HepG2 (cell line): ENCODE measurements around the gene MAP3K14.

Experiments used
- CCDC6 ChIP-seq: sonication (generic); formaldehyde crosslinking; IDR thresholded peaks from 2 replicates; pipeline ENCODE4 v1.8.1; 2022; ENCODE audit warnings: mild to moderate bottlenecking, missing genetic modification reagents, moderate library complexity
- TF ChIP-seq, protein P1 (sequence below): sonication (generic); formaldehyde crosslinking; IDR thresholded peaks from 2 replicates; pipeline ENCODE4 v1.5.1; 2020; ENCODE audit warnings: mild to moderate bottlenecking, missing genetic modification reagents, moderate library complexity
- TF ChIP-seq, protein P2 (sequence below): sonication (generic); formaldehyde crosslinking; IDR thresholded peaks from 2 replicates; pipeline ENCODE4 v1.4.0; 2020; ENCODE audit warnings: missing genetic modification reagents

DNA sequence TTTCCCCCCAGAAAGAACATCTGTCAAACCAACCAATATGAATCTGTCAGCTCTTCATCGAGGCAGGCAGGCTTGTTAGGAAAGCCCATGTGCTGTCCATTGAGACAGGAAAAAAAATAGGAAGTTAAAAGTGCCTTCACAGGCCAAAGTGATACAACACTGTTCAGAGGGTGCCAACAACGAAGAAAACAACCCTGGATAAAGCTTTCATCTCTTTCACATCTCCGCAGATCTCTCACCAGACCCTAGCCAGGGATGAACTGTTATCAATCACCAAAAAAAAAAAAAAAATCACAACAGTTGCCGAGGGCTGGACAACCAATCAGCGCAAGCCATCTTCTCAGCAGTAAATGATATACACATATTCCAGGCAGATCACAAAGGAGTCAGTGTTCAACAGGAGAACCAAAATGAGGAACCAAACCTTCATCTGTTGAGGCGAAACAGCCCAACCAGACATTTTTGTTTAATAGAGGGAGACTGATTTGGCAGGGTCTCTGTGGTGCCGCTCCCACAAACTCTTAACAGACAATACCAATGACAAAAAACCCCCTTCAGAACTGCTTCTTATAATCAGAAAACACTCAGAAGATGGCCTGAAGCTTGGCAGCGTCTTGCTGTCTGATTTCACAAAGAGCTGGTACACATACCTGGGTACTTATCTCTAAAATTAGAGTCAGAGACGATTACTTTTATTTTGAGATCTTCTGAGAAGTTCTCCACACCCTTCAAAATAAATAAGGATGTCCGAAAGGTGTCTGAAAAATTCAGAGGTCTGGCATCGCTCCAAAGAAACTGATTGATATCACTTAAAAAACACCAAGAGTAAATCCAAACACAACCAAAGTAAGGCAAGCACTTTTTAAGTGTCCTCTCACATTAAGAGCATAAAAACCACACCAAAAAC, 1.8 kb downstream of the MAP3K14 start:
- TF ChIP-seq, protein P1, sequence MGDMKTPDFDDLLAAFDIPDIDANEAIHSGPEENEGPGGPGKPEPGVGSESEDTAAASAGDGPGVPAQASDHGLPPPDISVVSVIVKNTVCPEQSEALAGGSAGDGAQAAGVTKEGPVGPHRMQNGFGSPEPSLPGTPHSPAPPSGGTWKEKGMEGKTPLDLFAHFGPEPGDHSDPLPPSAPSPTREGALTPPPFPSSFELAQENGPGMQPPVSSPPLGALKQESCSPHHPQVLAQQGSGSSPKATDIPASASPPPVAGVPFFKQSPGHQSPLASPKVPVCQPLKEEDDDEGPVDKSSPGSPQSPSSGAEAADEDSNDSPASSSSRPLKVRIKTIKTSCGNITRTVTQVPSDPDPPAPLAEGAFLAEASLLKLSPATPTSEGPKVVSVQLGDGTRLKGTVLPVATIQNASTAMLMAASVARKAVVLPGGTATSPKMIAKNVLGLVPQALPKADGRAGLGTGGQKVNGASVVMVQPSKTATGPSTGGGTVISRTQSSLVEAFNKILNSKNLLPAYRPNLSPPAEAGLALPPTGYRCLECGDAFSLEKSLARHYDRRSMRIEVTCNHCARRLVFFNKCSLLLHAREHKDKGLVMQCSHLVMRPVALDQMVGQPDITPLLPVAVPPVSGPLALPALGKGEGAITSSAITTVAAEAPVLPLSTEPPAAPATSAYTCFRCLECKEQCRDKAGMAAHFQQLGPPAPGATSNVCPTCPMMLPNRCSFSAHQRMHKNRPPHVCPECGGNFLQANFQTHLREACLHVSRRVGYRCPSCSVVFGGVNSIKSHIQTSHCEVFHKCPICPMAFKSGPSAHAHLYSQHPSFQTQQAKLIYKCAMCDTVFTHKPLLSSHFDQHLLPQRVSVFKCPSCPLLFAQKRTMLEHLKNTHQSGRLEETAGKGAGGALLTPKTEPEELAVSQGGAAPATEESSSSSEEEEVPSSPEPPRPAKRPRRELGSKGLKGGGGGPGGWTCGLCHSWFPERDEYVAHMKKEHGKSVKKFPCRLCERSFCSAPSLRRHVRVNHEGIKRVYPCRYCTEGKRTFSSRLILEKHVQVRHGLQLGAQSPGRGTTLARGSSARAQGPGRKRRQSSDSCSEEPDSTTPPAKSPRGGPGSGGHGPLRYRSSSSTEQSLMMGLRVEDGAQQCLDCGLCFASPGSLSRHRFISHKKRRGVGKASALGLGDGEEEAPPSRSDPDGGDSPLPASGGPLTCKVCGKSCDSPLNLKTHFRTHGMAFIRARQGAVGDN (CRISPR knock-in tag): no peak
- TF ChIP-seq CCDC6 (CRISPR knock-in tag): no peak
- TF ChIP-seq, protein P2, sequence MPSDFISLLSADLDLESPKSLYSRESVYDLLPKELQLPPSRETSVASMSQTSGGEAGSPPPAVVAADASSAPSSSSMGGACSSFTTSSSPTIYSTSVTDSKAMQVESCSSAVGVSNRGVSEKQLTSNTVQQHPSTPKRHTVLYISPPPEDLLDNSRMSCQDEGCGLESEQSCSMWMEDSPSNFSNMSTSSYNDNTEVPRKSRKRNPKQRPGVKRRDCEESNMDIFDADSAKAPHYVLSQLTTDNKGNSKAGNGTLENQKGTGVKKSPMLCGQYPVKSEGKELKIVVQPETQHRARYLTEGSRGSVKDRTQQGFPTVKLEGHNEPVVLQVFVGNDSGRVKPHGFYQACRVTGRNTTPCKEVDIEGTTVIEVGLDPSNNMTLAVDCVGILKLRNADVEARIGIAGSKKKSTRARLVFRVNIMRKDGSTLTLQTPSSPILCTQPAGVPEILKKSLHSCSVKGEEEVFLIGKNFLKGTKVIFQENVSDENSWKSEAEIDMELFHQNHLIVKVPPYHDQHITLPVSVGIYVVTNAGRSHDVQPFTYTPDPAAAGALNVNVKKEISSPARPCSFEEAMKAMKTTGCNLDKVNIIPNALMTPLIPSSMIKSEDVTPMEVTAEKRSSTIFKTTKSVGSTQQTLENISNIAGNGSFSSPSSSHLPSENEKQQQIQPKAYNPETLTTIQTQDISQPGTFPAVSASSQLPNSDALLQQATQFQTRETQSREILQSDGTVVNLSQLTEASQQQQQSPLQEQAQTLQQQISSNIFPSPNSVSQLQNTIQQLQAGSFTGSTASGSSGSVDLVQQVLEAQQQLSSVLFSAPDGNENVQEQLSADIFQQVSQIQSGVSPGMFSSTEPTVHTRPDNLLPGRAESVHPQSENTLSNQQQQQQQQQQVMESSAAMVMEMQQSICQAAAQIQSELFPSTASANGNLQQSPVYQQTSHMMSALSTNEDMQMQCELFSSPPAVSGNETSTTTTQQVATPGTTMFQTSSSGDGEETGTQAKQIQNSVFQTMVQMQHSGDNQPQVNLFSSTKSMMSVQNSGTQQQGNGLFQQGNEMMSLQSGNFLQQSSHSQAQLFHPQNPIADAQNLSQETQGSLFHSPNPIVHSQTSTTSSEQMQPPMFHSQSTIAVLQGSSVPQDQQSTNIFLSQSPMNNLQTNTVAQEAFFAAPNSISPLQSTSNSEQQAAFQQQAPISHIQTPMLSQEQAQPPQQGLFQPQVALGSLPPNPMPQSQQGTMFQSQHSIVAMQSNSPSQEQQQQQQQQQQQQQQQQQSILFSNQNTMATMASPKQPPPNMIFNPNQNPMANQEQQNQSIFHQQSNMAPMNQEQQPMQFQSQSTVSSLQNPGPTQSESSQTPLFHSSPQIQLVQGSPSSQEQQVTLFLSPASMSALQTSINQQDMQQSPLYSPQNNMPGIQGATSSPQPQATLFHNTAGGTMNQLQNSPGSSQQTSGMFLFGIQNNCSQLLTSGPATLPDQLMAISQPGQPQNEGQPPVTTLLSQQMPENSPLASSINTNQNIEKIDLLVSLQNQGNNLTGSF (CRISPR knock-in tag): no peak
